ENCODE results near the gene KCTD7.
A peak's percentile ranks its signal among the peaks of the same experiment; 100 is the strongest.
"Not testable (repeated sequence)": the region's sequence is repeated elsewhere in the genome, so short reads cannot be mapped to it uniquely, and the experiment has no call there.

Gene KCTD7

DNA sequence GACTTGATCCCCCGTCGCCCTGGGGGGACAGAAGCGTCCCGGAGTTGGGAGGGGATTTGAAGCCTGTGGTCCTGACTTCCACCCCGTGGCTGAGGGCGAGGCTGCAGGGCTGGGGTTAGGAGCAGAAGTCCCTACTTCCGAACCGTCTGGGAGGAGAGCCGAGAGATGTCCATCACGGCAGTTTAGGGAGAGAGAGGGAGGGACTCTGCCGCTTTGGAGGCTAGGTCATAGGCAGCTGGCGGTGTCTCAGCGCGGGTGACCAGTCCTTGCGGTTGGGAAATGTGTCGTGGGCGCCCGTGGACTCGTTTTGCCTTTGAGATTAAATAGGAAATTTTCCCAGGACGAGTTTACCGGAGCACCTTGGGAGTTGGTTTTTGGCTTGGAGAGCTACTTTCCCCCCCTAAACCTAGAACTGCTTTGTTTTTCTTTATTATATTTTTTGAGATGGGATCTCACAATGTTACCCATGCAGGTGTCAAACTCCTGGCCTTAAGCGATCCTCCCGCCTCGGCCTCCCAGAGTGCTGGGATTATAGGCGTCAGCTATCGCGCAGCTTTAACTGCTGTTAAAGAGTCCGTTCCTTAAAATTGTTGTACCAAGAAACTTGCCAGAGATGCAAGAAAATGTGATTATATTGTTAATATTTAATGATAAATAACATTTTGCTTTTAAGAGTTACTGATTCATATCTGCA, 26.6 kb downstream of the KCTD7 start:
- peak; percentile 16 to 33 for DNase-seq

DNA sequence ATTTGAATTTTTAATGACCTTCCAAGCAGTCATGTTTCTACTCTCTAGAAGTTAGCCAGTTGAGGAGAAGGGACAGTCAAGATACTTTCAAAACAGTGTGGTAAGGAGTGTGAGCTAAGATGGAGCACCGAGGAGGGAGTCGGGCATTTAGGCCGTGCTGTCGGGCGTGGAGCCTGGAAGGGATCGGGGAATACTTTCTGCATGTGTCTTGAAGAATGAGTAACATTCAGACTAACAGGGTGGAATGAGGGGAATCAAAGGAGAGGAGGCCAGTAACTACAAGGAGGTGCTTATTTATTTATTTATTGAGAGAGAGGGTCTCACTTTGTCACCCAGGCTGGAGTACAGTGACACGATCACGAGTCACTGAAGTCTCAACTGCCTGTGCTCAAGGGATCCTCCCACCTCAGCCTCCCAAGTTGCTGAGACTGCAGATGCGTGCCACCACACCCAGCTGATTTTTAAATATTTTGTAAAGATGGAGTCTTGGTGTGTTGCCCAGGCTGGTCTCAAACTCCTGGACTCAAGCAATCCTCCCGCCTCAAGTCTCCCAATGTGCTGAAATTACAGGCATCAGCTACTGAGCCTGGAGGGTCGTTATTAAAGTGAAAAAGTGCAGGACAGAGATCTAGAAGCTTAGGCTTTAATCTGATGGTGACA, 27.3 kb downstream of the KCTD7 start:
- DNase-seq: not testable (repeated sequence)

DNA sequence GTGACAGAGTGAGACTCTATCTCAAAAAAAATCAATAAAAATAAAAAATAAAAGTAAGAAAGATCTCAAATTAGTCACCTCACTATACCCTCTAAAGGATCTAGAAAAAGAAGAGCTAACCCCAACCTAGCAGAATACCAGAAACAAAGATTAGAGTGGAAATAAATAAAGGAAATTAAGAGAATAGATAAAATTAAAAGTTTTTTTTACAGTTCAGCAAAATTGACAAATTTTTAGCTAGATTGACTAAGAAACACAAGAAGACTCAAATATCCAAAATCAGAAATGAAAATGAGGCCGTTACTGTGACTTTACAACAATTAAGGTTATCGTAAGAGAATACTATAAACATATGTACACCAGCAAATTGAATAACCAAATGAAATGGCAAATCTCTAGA, 29.1 kb downstream of the KCTD7 start:
- no peak for DNase-seq

DNA sequence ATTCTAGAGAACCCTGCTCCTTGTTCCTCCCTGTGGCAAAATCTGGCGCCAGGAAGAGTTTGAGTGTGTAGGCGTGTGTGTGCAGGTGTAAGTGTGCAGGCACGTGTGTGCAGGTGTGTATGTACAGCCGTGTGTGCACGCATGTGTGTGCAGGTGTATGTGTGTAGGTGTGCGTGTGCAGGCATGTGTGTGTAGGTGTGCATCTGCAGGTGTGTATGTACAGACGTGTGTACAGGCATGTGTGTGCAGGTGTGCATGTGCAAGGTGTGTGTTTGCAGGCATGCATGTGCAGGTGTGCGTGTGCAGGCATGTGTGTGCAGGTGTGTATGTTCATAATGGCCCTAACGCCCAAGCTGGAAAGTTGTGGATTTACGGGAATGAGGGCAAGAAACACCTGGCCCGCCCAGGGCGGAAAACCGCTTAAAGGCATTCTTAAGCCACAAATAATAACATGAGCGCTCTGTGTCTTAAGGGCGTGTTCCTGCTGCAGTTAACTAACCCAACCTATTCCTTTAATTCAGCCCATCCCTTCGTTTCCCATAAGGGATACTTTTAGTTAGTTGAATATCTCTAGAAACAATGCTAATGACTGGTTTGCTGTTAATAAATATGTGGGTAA, 34.1 kb downstream of the KCTD7 start:
- DNase-seq: no peak

DNA sequence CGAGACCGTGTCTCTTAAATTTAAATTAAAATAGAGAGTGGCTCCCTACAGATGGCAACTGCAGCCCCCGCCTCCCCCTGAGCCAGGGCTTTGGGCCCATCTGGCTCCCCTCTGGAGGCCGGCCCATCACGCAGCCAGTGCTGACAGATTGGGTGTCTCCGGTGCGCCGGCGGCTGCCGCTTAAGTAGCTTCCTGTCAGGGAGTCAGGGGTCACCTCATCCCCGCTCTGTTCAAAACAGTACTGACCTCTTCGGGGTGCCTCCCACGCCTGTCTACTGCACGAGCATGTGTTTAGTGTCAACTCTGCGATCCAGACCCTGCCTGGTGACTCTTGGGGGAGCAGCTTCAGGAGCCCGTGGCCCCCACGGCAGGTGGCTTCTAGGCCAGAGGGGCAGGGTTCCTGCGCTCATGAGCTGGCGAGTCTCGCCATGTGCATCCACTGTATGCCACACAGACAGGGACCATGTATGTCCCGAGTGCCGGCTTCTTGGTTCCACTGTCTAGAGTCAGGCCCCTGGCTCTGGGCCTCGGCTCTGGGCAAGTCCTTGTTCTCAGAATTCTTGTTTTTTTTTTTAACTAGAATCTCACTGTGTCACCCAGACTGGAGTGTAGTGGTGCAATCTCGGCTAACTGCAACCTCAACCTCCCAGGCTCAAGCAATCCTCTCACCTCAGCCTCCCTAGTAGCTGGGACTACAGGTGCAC, 36.1 kb downstream of the KCTD7 start:
- no peak for DNase-seq

DNA sequence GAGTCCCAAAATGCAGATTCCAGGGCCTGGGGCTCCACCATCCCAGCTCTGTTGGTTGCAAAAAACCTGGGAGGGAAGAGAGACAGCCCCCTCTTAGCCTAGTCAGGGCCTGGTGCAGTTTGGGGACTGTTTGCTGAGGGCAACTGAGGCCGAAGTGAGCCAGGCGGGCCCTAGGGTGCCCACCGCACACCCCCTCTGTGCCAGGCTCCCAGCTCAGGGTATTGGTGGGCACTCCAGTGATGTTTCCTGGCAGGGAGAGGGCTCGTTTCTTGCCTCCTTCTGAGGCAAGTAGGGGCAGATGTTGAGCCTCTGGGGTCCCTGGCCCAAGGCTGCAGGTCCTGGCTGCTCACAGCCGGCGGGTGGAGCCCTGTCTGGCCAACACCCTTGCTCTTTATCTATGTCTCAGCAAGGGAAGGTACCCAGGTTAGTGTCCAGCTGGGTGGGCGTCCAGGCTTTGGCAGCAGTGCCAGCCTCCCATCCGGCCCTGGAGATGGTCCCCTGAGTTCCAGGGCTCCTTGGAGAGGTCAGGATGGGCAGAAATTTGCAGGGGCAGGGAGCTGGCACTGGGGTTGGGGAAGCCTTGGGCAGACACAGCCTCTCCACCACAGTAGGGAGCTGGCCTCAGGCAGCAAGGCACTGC, 37.8 kb downstream of the KCTD7 start:
- DNase-seq: no peak

DNA sequence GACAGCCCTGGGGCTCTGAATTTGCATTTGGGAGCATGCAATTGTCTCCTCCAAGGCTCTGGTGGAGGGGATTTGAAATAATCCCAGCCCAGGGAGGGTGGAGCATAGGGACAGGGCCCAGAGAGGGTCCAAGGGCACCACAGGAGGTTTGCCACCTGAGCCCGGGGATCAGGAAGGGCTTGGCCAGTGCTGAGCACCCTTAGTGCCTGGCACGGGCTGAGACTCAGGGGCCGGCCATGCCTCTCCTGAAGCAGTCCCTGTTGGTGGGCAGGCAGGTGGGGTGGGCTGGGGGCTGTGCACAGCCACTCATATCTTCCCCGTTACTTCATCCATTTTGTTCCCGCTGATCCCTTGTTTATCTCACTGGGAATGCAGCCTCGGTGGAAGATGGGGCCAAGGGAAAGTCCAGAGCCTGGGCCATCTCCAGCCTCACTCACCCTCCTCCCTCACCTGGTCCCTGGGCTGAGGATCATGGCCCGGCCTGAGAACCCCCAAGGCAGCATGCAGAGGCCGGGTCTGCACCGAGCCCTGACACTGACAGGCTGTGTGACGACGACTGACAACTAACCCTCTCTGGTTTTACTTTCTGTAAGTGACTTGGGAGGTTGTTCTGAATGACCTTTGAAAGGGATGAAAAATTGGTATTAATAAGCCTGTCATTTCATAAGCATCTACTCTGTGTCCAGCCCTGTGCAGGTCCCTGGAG, 38.5 kb downstream of the KCTD7 start:
- no peak for DNase-seq

DNA sequence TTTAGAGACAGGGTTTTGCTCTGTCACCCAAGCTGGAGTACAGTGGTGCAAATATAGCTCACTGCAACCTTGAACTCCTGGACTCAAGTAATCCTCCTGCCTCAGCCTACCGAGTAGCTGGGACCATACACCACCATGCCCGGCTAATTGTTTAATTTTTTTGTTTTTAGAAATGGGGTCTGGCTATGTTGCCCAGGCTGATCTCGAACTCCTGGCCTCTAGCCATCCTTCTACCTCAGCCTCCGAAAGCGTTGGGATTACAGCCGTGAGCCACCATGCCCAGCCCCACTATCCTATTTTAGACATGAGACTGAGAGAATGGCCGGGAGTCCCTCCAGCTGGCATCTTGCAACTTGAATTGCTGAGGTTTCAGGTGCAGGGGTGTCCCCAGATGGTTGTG, 39.4 kb downstream of the KCTD7 start:
- no peak for DNase-seq

DNA sequence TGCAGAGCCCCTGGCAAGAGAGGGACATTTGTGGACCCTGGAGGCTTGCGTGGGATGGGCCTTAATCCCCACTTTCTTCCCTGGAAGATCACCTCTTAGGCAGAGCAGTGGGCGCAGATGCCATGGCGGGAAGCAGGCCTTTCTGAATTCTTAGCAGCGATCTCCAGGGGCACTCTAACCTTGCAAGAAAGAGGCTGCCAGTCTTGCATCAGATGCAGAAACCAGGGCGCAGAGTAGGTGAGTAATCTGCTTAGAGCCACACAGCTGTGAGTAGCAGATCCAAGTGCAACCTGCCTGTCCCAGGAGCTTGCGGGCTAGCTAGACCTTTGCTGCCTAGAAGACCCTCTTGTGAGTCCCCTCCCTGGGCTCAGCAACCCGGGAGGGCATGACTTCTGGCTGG, 40.0 kb downstream of the KCTD7 start:
- no peak for DNase-seq

DNA sequence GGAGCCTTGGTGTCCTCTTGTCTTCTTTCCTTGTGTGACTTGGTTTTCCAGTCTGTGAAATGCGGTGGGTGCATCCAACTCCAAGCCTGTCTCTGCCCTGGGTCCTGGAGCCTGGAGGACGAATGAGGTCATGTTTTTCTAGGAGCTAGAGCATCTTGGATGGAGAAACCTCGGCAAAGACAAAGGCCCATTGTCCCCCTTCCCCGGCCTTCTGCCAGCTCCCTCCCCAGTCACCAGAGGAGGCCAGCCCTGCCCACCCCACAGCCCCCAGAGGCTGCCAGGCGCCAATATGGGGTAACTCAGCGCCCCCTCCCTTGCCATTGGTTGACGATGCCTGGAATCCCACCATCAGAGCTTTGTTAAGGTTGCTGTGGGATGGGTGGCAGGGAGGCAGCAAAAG, 40.4 kb downstream of the KCTD7 start:
- no peak for DNase-seq

DNA sequence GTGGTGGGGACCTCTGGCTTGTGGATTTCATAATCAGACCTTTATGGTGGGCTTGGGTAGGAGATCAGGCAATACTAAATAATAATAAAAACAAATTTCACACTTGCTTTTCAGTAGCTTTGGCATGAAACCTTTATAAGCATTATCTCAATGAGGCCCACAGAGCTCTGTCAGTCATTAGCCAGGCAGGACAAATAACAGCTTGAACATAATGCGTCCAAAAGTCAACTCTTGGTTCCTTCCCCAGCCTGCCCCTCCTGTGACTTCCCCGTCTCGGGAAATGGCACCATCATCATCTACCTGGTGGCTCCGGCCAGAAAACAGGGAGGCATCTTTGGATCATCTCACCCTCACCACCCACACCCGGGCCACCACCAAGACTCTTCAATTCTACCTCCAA, 40.8 kb downstream of the KCTD7 start:
- no peak for DNase-seq

DNA sequence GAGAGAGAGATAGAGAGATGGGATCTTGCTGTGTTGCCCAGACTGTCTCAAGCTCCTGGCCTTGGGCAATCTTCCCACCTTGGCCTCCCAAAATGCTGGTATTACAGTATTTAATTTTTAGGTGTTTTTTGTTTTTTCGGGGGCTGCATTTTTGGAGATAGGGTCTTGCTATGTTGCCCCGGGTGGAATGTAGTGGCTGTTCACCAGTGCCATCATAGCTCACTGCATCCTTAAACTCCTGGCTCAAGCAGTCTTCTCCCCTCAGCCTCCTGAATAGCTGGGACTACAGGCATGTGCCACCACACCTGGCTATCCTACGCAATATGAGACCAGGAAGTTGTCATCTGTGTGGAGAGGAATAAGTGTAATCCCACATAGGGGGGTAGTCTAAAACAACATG, 42.4 kb downstream of the KCTD7 start:
- DNase-seq: no peak

DNA sequence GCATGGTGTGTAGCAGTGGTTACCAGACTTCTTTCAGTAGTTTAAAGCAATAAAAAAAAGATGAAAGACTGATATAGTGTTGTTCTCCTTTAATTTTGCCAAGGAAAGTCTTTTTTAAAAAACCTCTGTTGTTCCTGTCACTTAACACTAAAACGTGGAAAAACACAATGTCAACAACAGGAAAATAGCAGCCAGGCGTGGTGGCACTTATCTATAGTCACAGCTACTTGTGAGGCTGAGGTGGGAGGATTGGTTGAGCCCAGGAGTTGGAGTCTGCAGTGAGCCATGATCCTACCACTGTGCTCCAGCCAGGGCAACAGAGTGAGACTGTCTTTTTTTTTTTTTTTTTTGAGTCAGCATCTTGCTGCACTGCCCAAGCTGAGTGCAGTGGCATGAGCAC, 42.8 kb downstream of the KCTD7 start:
- not testable (repeated sequence) for DNase-seq

DNA sequence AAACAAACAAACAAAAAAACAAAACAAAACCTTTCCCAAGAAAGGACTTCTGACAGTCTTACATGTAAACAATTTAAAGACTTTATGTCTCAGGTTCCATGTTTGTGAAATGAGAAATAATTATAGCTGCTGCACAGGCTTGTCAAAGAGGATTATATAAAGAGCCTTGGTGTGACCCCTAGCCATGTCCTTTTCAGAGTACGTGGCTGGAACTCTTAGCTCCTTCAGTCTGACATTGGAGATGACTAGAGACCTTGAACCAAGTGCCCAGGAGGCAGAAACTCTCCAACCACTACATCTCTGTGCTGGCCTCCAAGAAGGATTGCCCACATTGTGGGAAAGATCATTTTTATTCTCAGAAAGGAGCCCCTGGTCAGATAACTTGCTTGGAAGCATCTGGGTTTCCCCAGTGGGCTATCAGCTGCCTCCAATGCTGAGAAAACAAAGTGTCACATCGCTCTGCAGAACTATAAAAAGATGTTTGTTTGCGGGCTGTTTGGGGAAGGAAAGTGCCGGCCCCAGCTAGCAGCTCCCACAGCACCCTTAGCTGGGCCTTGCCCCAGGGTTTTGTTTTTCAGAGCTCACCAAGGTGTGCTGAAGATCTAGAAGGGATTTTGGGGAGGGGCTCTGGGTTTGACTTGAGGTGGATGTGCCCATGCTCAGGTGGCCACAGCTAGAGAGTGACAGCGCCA, 43.9 kb downstream of the KCTD7 start:
- DNase-seq: not testable (repeated sequence)

DNA sequence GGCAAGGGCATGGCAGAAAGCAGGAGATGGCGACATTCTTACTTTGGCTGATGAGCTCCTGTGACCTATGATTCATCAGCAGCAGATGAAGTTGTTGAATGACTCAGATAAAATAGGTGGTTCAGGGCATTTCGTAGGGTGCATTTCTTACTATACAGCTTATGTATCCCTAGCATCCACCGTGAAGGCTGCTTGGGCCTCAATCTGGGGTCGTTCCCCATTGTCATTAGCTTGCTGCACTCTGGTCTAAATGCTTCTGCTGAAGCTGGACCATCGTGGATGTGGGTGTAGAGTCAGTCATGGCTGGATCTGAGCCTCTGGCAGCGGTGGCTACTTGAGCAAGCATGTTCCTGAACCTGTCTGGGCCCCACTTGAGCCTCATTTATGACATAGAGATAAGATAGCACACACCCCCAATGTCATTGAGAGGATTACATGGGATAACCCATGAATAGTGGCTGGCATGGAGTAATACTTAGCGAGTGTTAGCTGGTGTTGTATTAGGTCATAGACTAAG, 44.5 kb downstream of the KCTD7 start:
- peak in 1 of 2 experiments; percentile 19 for DNase-seq

DNA sequence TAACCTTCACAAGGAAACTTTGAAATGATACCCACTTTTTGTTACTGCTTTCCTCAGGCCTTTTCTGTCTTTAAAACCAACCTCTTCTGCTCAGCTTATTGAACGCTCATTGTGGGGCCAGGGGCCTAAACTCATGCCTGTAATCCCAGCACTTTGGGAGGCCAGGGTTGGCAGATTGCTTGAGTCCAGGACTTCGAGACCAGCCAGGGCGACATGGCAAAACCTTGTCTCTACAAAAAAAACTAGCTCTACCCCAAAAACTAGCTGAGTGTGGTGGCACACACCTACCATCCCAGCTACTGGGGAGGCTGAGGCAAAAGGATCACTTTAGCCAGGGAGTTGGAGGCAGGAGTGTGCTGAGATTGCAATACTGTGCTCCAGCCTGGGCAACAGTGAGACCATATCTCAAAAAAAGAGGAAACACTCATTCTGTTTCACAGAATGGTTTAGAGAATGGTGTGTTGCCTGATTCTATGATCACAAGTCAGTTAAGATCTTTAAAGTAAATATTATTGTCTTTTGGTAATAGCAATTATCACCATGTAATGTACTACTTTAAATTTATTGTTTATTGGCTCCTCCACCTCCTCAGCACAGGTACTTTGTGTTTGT, 51.1 kb downstream of the KCTD7 start:
- no peak for DNase-seq

DNA sequence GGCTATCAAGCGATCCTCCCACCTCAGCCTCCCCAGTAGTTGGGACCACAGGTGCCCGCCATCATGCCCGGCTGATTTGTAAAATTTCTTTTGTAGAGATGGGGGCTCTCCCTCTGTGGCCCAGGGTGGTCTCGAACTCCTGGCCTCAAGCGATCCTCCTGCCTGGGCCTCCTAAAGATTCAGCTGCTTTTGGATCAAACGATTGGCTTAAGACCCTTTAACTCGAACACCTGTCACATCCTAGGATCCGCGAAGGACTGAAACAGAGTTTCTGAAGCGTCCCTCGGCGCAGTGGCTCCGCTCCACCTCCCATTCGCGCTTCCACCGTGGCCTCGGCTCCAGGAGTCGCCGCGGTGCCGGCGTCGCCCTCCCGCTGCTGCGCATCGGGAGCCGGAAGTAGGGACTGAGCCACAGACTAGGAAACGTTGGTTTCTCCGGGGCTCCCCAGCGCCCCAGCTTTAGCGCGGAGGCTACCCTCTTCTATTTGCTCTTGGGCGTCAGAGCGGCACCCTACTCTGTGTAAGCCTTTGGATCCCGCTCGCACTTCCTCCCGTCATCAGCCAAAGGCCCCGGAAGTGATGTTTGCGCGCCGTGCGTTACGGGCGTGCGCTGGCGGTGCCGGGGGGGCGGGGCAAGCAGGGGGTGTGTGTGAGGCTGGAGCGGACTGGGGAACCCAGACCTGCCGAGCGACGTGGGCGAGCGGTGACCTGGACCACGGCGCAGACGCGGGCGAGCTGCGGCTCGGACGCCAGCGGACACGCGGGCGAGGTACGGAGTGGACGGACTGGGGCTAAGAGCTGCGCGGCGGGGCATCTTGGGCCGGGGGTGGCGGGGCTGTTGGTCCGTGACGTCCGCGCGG, 53.0 kb downstream of the KCTD7 start:
- DNase-seq: peak; percentile 95 to 96

DNA sequence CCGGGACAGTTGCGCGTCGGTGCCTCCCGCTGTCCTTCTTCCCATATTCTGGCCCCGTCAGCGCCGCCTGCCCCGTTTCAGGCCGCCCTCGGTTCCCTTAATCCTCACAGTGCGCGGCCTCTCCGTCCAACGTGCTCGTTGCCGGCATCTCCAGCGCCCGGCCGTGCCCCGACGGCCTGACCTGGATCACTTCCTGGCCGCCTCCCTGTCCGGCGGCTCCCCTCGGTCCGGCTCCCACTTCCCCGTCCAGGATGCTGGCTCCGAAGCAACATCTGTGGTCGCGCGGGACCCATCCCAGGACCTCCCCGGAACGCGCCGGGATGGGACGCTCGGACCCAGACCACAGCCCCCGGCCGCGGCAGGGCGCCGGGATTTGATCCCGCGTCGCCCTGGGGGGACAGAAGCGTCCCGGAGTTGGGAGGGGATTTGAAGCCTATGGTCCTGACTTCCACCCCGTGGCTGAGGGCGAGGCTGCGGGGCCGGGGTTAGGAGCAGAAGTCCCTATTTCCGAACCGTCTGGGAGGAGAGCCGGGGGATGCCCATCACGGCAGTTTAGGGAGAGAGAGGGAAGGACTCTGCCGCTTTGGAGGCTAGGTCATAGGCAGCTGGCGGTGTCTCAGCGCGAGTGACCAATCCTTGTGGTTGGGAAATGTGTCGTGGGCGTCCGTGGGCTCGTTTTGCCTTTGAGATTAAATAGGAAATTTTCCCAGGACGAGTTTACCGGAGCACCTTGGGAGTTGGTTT, 53.8 kb downstream of the KCTD7 start:
- DNase-seq: peak in 1 of 2 experiments; percentile 23

DNA sequence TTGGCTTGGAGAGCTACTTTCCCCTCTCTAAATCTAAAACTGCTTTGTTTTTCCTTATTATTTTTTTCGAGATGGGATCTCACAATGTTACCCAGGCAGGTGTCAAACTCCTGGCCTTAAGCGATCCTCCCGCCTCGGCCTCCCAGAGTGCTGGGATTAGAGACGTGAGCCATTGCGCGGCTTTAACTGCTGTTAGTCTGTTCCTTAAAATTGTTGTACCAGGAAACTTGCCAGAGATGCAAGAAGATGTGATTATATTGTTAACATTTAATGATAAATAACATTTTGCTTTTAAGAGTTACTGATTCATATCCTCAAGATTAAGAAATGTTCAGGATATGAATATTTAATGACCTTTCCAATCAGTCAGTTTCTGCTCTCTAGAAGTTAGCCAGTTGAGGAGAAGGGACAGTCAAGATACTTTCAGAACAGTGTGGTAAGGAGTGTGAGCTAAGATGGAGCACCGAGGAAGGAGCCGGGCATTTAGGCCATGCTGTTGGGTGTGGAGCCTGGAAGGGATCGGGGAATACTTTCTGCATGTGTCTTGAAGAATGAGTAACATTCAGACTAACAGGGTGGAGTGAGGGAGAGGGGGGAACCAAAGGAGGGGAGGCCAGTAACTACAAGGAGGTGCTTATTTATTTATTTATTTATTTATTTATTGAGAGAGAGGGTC, 54.6 kb downstream of the KCTD7 start:
- DNase-seq: not testable (repeated sequence)

All from activated CD4-positive, alpha-beta T cell treated with anti-CD3 and anti-CD28 coated beads, Interleukin-2, amount 50 U/mL, for 48 hours (primary cell).